IMR-90 (cell line): ENCODE results near the gene NOS3. TPM values are rescaled to one million over a fixed set of nuclear protein-coding genes. Genes with fewer than 3 reads are reported as not detected.

Source experiments
- ATAC-seq: fragments of 200-7000 bp; cut with Tn5 transposase; 2 replicates; pipeline ENCODE4 v1.9.1; 2020; ENCODE audit warnings: low read depth, mild to moderate bottlenecking, moderate library complexity
- BruUV-seq: library from RNA; stranded (reverse); fragments of 400-500 nt; replicated peaks from 2 replicates; lab custom pipeline; 2021; lab: Mats Ljungman, UMichigan
- CTCF ChIA-PET: fragments of 300-600 bp; formaldehyde crosslinking; extraction: SDS; loops from one replicate; lab custom pipeline; 2021; ENCODE audit warnings: antibody characterized with exemption; lab: Yijun Ruan, JAX
- POLR2A ChIA-PET: fragments of 300-600 bp; sonication (Branson Sonifier 250); formaldehyde crosslinking; loops from one replicate; lab custom pipeline; 2022; ENCODE audit warnings: antibody characterized with exemption; ENCODE audit not compliant: unreplicated experiment; lab: Charles Lee
- DNase-seq: peaks from one replicate; pipeline ENCODE4 v3.0.0; 2013
- H2AFZ ChIP-seq: replicated peaks from 2 replicates; pipeline ENCODE3; 2013; ENCODE audit warnings: low read length, mild to moderate bottlenecking; ENCODE audit not compliant: poor library complexity
- H2AK5ac ChIP-seq: 2 replicates; pipeline ENCODE4 v1.6.1; 2013; ENCODE audit warnings: low read depth, low read length, inconsistent platforms
- H2AK9ac ChIP-seq: replicated peaks from 2 replicates; pipeline ENCODE3; 2013; ENCODE audit warnings: mild to moderate bottlenecking, low read depth, low read length, moderate library complexity; ENCODE audit not compliant: poor library complexity
- H2BK120ac ChIP-seq: 2 replicates; pipeline ENCODE4 v1.6.1; 2013; ENCODE audit warnings: low read depth, low read length, inconsistent platforms
- H2BK15ac ChIP-seq: 3 replicates; pipeline ENCODE4 v1.6.1; 2013; ENCODE audit warnings: low read depth, low read length, inconsistent platforms
- H2BK20ac ChIP-seq: 2 replicates; pipeline ENCODE4 v1.6.1; 2013; ENCODE audit warnings: low read depth, mild to moderate bottlenecking, inconsistent platforms, low read length, moderate library complexity
- H2BK5ac ChIP-seq: 2 replicates; pipeline ENCODE4 v1.6.1; 2013; ENCODE audit warnings: mild to moderate bottlenecking, low read depth, low read length, inconsistent platforms; ENCODE audit not compliant: poor library complexity, severe bottlenecking
- H3K14ac ChIP-seq: replicated peaks from 2 replicates; pipeline ENCODE4 v1.6.1; 2013; ENCODE audit warnings: low read depth, low read length, inconsistent platforms
- H3K18ac ChIP-seq: 2 replicates; pipeline ENCODE4 v1.6.1; 2013; ENCODE audit warnings: low read depth, low read length, control low read depth
- H3K23ac ChIP-seq: 2 replicates; pipeline ENCODE4 v1.6.1; 2013; ENCODE audit warnings: low read depth, low read length, inconsistent platforms
- H3K27ac ChIP-seq: 2 replicates; pipeline ENCODE4 v1.5.1; 2013; ENCODE audit warnings: mild to moderate bottlenecking, control low read depth, low read length; ENCODE audit not compliant: insufficient read depth
- H3K27me3 ChIP-seq: 2 replicates; pipeline ENCODE4 v1.6.1; 2013; ENCODE audit warnings: low read length; ENCODE audit not compliant: control insufficient read depth, insufficient read depth
- H3K36me3 ChIP-seq: 2 replicates; pipeline ENCODE4 v1.6.1; 2013; ENCODE audit warnings: low read length, mixed read lengths; ENCODE audit not compliant: control insufficient read depth, insufficient read depth
- H3K4ac ChIP-seq: 2 replicates; pipeline ENCODE4 v1.6.1; 2013; ENCODE audit warnings: low read depth, low read length, inconsistent platforms
- H3K4me1 ChIP-seq: 2 replicates; pipeline ENCODE4 v1.6.1; 2013; ENCODE audit warnings: low read length, mixed read lengths; ENCODE audit not compliant: control insufficient read depth, insufficient read depth
- H3K4me2 ChIP-seq: 2 replicates; pipeline ENCODE4 v1.6.1; 2013; ENCODE audit warnings: low read depth, mild to moderate bottlenecking, control low read depth, low read length, moderate library complexity
- H3K4me3 ChIP-seq: 2 replicates; pipeline ENCODE4 v1.5.1; 2013; ENCODE audit warnings: low read depth, mild to moderate bottlenecking, control low read depth, low read length, moderate library complexity; ENCODE audit not compliant: insufficient read depth
- H3K56ac ChIP-seq: 2 replicates; pipeline ENCODE4 v1.6.1; 2013; ENCODE audit warnings: low read length, inconsistent platforms; ENCODE audit not compliant: insufficient read depth; ENCODE audit errors: extremely low read depth
- H3K79me1 ChIP-seq, 2 experiments: 2 replicates each; pipeline ENCODE4 v1.6.1; 2013; ENCODE audit warnings: low read length in 2 of 2, inconsistent platforms in 1 of 2, low read depth in 1 of 2
- H3K9ac ChIP-seq: 2 replicates; pipeline ENCODE4 v1.6.1; 2013; ENCODE audit warnings: low read depth, low read length, control low read depth
- H3K9me1 ChIP-seq: 2 replicates; pipeline ENCODE4 v1.6.1; 2013; ENCODE audit warnings: low read length, inconsistent platforms; ENCODE audit not compliant: insufficient read depth
- H3K9me3 ChIP-seq: 2 replicates; pipeline ENCODE4 v1.6.1; 2013; ENCODE audit warnings: low read length; ENCODE audit not compliant: control insufficient read depth, insufficient read depth
- H4K20me1 ChIP-seq: 2 replicates; pipeline ENCODE4 v1.6.1; 2013; ENCODE audit warnings: low read length, inconsistent platforms; ENCODE audit not compliant: insufficient read depth
- H4K5ac ChIP-seq: 2 replicates; pipeline ENCODE4 v1.6.1; 2013; ENCODE audit warnings: mild to moderate bottlenecking, low read depth, low read length, control low read depth
- H4K8ac ChIP-seq, 2 experiments: 2 replicates each; pipeline ENCODE4 v1.6.1; 2013; ENCODE audit warnings: low read depth in 2 of 2, low read length in 2 of 2, control low read depth in 1 of 2, inconsistent platforms in 1 of 2
- H4K91ac ChIP-seq: 2 replicates; pipeline ENCODE4 v1.6.1; 2013; ENCODE audit warnings: low read depth, low read length, inconsistent platforms; ENCODE audit not compliant: insufficient read depth
- BHLHE40 ChIP-seq: fragments of 150-350 bp; IDR thresholded peaks from 2 replicates; pipeline ENCODE4 v1.6.1; 2016; ENCODE audit warnings: mild to moderate bottlenecking, low read depth, low read length
- CEBPB ChIP-seq: IDR thresholded peaks from 2 replicates; pipeline ENCODE4 v1.6.1; 2012; ENCODE audit warnings: low read depth, low read length, improper control_type of control experiment
- MAFK ChIP-seq: IDR thresholded peaks from 2 replicates; pipeline ENCODE4 v1.6.1; 2012; ENCODE audit warnings: low read depth, low read length, improper control_type of control experiment
- MAZ ChIP-seq: IDR thresholded peaks from 2 replicates; pipeline ENCODE4 v1.6.1; 2012; ENCODE audit warnings: low read depth, mild to moderate bottlenecking, low read length, improper control_type of control experiment, moderate library complexity, borderline replicate concordance
- MXI1 ChIP-seq: IDR thresholded peaks from 2 replicates; pipeline ENCODE4 v1.6.1; 2012; ENCODE audit warnings: low read depth, mild to moderate bottlenecking, low read length, moderate library complexity, borderline replicate concordance
- POLR2A ChIP-seq: IDR thresholded peaks from 2 replicates; pipeline ENCODE4 v1.6.1; 2012; ENCODE audit warnings: mild to moderate bottlenecking, low read depth, low read length
- RFX5 ChIP-seq: IDR thresholded peaks from 2 replicates; pipeline ENCODE4 v1.8.0; 2012; ENCODE audit warnings: low read depth, mild to moderate bottlenecking, low read length, moderate library complexity
- SMC3 ChIP-seq: fragments of 150-350 bp; IDR thresholded peaks from 2 replicates; pipeline ENCODE4 v1.6.1; 2016; ENCODE audit warnings: low read depth, mild to moderate bottlenecking, antibody characterized with exemption, low read length, moderate library complexity
- WGBS, 2 experiments: methylation state at CpG; one replicate each; pipeline versions ENCODE4 v1.1.5 to v1.1.7; 2013; ENCODE audit warnings: missing lambda C conversion rate in 2 of 2; ENCODE audit not compliant: insufficient read length in 1 of 2; ENCODE audit errors: extremely low coverage in 2 of 2; 5-methylcytosine and 5-hydroxymethylcytosine counted together
- dilution Hi-C: fragments of 300-500 bp; cut with HindIII; formaldehyde crosslinking; loops from one replicate; pipeline ENCODE4 v1.14.3; 2018; ENCODE audit warnings: low sequenced_read_pairs; ENCODE audit not compliant: unreplicated experiment
- in situ Hi-C: fragments of 300-500 bp; cut with MboI; formaldehyde crosslinking; loops from 3 replicates; pipeline ENCODE4 v1.14.3; 2019; ENCODE audit warnings: low sequenced_read_pairs, inconsistent platforms, mixed read lengths
- intact Hi-C: fragments of 100-400 bp; cut with micrococcal nuclease; formaldehyde crosslinking; loops from 2 replicates; pipeline ENCODE4 v1.10.0; 2022
- polyA plus RNA-seq, 3 experiments: library from polyadenylated mRNA; depleted of rRNA; stranded (reverse); fragments of >200 nt; gene quantifications; 2 replicates each; pipeline ENCODE4 v1.2.3, GENCODE V29; 2012; ENCODE audit warnings: low replicate concordance in 1 of 3
- total RNA-seq: library from RNA; depleted of rRNA; stranded (reverse); fragments of >200 nt; gene quantifications from 2 replicates; pipeline ENCODE4 v1.2.3, GENCODE V29; 2012
- TF ChIP-seq, protein P1 (sequence below): fragments of 150-350 bp; IDR thresholded peaks from 2 replicates; pipeline ENCODE4 v1.6.1; 2017; ENCODE audit warnings: mild to moderate bottlenecking, antibody characterized with exemption, low read length, low read depth
- TF ChIP-seq, protein P2 (sequence below): fragments of 150-350 bp; IDR thresholded peaks from 2 replicates; pipeline ENCODE4 v1.6.1; 2016; ENCODE audit warnings: low read depth, mild to moderate bottlenecking, low read length, moderate library complexity, borderline replicate concordance

NOS3 gene
- total and polyA plus RNA-seq, 2 of the 4 experiments (the other 2 are of a cell fraction), result 0.72 to 2.0 TPM

DNA sequence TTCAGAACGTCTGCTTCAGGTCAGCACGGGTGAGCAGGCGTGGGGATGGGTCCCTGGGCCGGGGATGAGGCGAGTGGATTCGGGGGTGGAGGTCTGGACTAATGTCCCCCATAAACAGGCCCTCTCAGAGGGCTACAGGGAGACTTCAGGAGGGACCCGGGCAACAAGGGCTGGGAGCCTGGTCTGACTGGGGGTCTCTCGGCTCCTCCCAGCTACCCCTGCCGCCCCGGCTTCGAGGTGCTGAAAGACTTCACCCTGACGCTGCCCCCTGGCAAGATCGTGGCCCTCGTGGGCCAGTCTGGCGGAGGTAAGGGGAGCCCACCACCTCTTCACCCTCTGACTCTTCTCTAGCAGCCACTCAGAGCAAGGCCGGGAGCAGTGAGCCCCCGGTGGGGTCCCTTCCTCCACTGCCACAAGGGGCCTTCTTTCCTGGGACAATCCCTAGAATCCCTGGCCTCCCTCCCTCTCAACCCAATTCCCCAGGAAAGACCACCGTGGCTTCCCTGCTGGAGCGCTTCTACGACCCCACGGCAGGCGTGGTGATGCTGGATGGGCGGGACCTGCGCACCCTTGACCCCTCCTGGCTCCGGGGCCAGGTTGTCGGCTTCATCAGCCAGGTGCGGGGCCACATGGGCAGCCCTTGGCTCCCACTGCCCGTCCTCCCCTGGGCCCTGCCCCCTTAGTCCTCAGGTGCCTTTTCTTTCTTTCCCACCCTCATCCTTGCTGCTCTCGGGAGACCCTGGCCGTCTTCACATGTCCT lies 50.0 kb downstream of the NOS3 start:
- no peak overlapping the region for H4K91ac ChIP-seq
- no peak overlapping the region for H3K23ac ChIP-seq
- peaks cover 8% of the 10 kb centered on the region for H4K20me1 ChIP-seq
- no peak overlapping the region for H4K8ac ChIP-seq
- dilution Hi-C loops (no loop called here), in situ Hi-C loops (no loop called here), intact Hi-C loops (no loop called here)
- no peaks in the 10 kb centered on the region for H3K27me3 ChIP-seq
- H4K5ac ChIP-seq, result no peak overlapping the region
- H3K14ac ChIP-seq, result no peak overlapping the region
- H2AK5ac ChIP-seq, result no peak overlapping the region
- H3K9me3 ChIP-seq, result no peaks in the 10 kb centered on the region
- BruUV-seq, result no TSS peak
- H2BK5ac ChIP-seq, result no peak overlapping the region
- DNase-seq (no peak), ATAC-seq (no peak)
- peaks cover 25% of the 10 kb centered on the region; the same call in 1 of the 2 replicates for H3K36me3 ChIP-seq
- H2BK120ac ChIP-seq, result no peak overlapping the region
- H3K79me1 ChIP-seq, result peaks cover 0 to 12% of the 10 kb centered on the region in 2 experiments; a peak in 1 of 4 replicates
- H3K4me1 ChIP-seq, result peaks cover 17% of the 10 kb centered on the region
- no peak overlapping the region for H3K4me3 ChIP-seq
- no peak overlapping the region for H3K27ac ChIP-seq
- 100% methylated on average over 7 of the region's 30 CpGs; no CpG with 5 or more reads in 1 of the 2 experiments for WGBS, 2 experiments
- H2BK20ac ChIP-seq, result no peak overlapping the region
- ChIA-PET CTCF (no interaction called here), POLR2A (no interaction called here)
- H3K9me1 ChIP-seq, result peaks cover 18% of the 10 kb centered on the region
- no peak overlapping the region for H3K56ac ChIP-seq
- H3K9ac ChIP-seq, result no peak overlapping the region
- H3K18ac ChIP-seq, result no peak overlapping the region
- no peak overlapping the region for H2AFZ ChIP-seq
- no peak overlapping the region for H3K4me2 ChIP-seq
- TF ChIP-seq BHLHE40, result no peak
- TF ChIP-seq POLR2A, result no peak
- TF ChIP-seq, protein P1, sequence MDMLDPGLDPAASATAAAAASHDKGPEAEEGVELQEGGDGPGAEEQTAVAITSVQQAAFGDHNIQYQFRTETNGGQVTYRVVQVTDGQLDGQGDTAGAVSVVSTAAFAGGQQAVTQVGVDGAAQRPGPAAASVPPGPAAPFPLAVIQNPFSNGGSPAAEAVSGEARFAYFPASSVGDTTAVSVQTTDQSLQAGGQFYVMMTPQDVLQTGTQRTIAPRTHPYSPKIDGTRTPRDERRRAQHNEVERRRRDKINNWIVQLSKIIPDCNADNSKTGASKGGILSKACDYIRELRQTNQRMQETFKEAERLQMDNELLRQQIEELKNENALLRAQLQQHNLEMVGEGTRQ, result no peak
- no peak for TF ChIP-seq RFX5
- TF ChIP-seq, protein P2, sequence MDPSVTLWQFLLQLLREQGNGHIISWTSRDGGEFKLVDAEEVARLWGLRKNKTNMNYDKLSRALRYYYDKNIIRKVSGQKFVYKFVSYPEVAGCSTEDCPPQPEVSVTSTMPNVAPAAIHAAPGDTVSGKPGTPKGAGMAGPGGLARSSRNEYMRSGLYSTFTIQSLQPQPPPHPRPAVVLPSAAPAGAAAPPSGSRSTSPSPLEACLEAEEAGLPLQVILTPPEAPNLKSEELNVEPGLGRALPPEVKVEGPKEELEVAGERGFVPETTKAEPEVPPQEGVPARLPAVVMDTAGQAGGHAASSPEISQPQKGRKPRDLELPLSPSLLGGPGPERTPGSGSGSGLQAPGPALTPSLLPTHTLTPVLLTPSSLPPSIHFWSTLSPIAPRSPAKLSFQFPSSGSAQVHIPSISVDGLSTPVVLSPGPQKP, result no peak
- no peak for TF ChIP-seq MXI1
- no peak for TF ChIP-seq MAFK
- TF ChIP-seq SMC3, result no peak
- no peak for TF ChIP-seq CEBPB
- TF ChIP-seq MAZ, result no peak
- no peak overlapping the region for H3K4ac ChIP-seq
- peak overlapping the region; percentile 50 for H2AK9ac ChIP-seq
- no peak overlapping the region for H2BK15ac ChIP-seq
